ENCODE data around the gene PDLIM7.
"Not testable (repeated sequence)": the region's sequence is repeated elsewhere in the genome, so short reads cannot be mapped to it uniquely, and the experiment has no call there.

The PDLIM7 gene

DNA sequence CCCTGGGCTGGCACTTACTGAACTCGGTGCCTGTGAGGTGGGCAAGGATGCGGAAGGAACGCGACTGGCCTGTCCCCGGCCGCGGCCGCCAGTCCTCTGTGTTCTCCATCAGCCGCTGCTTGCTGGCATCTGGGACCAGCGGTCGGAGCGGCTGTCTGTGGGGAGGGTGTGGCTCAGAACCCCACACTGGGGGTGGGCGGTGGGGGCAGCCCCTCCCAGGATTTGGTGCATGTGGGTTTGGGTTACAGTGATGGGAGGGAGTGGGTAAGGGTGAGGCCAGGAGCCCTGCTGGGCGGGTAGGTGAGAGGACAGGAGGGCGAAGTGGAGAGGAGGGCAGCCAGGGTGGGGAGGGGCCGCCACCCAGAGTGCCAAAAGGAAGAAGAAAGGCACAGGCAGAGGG is 6.4 kb downstream of the PDLIM7 start:
- DNase-seq (ENCODE audit: low spot score) = no peak

DNA sequence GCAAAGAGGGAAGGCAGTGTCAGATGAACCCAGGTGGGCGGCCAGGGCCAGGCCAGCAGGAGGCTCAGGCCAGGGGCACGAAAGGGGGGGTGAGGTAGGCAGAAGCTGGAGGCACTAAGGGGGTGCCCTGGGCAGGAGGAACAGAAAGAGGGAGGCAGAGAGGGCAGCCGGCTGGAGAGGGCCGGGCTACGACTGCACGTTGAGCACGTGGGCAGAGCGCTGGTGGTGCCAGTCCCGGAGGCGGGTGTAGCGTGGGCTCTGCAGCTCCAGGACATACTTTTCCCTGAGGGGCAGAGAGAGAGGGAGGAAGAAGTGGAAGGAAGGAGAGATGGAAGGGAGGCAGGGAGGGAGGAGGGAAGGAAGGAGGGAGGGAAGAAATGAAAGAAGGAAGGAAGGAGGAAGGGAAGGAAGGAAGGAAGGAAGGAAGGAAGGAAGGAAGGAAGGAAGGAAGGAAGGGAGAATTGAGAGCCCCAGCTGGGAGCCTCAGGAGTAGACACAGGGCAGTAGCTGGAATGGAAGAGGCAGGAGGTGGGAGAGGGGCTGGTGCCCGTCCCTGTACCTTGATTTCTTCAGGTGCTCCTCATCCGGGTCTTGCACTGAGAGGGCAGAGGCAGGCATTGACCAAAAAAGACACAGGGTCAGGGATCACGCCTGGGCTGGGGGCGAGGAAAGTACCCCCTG is 7.0 kb downstream of the PDLIM7 start:
- no peak for DNase-seq (ENCODE audit: low spot score)

DNA sequence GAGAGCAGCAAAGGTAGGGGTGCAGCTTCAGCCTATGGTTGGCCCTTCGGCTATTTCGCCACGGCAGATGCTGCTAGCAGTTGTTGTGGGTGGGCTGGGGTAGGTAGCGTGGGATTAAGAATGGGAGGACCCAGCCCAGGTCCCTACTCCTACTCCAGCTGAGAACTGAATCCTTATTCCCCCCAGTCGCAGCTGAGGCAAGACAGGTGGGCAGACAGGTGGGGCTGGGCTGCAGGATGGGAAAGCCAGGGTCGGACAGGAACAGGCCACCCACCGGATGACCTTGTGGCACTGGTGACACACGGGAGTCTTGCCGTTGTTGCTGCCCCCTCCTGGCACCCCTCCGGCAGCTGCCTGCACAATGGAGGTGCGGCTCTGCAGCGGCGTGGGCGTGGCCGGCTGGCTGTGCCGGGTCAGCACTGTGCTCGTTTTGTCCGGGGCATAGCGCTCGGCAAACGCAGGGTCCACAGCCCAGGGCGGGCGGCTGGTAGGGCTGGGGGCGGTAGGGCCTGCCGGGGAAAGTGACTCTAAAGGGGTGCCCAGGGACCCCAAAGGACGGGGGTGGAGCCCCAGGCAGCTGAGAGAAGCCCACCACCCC is 8.2 kb downstream of the PDLIM7 start:
- no peak for DNase-seq (ENCODE audit: low spot score)

- DNase-seq (ENCODE audit: low spot score) = no peak
Observed at GRCh38 chr5:177487975-177488374, 9.4 kb downstream of the PDLIM7 start.

- DNase-seq (ENCODE audit: low spot score) = no peak
Observed at GRCh38 chr5:177487144-177487543, 10.3 kb downstream of the PDLIM7 start.

- no peak for DNase-seq (ENCODE audit: low spot score)
Observed at GRCh38 chr5:177486256-177486655, 11.1 kb downstream of the PDLIM7 start.

- not testable (repeated sequence) for DNase-seq (ENCODE audit: low spot score)
Observed at GRCh38 chr5:177485753-177486152, 11.7 kb downstream of the PDLIM7 start.

DNA sequence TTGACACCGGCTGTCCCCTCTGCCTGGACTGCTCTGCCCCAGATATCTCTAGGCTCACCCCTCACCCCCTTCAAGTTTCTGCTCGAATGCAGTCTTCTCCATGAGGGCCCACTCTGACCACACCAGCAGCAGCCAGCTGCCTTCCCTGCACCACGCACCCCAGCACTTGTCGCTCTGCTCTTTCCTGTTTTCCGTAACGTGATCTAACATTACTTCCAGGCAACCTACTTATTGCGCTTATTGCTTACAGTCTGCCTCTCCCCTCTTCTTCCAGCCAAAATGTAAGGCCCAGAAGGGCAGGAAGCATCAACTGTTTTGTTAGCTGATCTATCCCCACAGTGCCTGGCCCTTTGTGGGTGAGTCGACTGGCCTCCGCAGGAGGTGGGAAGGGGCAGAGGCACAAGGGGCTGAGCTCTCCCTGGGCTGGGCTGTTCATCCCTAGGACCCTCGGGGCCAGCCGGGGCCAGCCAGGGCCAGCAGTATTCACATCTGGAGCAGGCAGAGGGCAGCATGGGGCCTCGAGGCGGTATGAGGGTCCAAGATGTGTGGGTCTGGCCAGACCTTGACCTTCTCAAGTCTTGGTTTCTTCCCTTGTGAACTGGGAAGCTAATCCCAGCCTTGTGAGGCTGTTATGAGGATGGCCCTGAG is 12.4 kb downstream of the PDLIM7 start:
- no peak for DNase-seq (ENCODE audit: low spot score)

DNA sequence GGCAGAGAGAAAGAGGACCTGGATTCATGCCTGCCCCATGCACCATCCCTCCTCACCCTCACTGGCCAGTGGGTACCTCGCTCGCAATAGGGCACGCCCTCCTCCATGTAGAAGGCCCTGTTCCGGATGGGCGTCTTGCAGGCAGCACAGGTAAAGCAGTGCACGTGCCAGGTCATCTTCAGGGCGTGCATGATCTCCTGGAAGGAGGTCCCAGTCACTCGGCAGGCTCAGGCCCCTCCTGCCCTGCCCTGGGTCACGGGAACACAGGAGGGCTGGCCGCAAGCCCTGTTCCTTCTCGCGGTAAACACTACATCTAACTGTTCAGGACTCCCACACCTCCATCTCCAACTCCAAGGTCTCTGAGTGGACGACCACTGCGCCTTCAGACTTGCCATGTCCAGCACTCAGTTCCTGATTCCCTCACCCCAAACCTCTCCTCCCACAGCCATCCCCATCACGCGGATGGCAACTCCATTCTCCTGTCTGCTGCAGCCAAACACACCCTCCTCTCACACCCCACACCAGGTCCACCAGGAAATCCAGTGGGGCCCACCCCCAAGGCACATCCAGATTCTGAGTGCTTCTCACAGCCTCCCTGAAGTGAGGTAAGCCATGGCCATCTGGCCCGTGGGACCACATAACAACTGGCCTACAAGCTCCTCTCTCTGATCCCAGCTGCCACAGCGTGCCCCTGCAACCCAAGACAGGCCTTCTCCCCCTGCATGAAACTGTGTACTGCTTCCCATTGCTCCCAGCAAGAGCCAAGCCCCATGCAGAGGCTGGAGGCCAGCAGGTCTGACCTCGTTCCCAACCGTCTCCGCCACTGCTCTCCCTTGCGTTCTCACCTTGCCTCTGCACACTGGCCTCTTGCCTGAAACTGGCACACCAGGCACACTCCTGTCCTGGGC is 13.2 kb downstream of the PDLIM7 start:
- no peak for DNase-seq (ENCODE audit: low spot score)

DNA sequence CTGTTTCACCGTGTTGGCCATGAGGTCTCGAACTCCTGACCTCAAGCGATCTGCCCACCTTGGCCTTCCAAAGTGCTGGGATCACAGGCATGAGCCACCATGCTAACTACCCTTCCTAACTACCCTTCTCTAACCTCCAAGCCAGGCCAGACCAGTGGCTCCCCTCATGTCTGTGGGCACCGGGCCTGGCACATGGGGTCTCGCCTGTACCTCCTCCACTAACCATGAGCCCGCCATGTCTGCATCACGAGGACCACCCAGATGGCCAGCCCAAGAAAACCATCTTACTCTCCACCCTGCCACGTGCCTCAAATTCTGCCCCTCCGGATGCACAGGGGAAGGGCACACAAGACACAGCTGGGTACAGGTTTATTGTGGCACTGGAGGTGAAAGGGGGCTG is 14.4 kb downstream of the PDLIM7 start:
- no peak for DNase-seq (ENCODE audit: low spot score)

GRCh38 chr5:177482359-177482795 is 15.0 kb downstream of the PDLIM7 start:
- no peak for DNase-seq (ENCODE audit: low spot score)

- DNase-seq (ENCODE audit: low spot score) = no peak
Observed at GRCh38 chr5:177479774-177480173, 17.6 kb downstream of the PDLIM7 start.

DNA sequence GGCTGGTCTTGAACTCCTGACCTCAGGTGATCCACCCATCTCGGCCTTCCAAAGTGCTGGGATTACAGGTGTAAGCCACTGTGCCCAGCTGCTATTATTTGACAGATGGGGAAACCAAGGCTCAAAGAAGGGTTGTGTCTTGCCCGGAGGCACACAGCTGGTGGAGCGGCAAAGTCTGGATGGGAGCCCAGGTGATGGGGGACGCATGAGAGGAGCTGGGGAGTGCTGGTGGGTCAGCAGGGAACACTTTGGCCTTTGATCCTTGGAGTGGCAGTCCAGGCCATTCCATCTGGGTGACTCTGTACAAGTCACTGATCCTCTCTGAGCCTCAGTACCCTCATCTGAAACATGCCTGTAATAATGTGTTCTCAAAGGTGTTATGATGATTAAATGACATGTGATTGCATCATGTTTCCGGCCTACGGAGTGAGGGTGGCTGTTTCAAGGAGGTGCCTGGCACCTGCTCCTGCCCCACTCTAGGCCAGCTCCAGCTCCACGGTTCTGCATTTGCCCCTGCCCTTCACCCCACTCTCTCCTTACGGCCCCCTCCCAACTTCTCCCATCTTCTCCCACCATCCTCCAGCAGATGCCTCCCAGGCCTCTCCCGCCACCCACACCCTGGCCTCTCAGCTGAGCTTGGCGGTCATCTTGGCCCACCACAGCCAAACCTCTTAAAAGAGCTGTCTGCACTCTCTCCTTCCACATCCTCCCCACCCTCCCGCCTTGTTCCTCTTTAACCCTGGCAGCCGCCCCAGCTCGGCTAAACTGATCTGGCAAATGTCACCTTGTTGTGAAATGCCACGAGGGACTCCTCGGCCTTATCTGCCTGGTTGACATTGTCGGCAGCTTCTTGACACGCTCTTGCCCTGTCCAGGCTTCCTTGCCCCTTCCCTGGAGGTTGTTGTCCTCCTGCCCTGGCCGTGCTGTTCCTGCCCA is 18.4 kb downstream of the PDLIM7 start:
- DNase-seq (ENCODE audit: low spot score) = no peak

GRCh38 chr5:177477701-177478477 is 19.5 kb downstream of the PDLIM7 start:
- no peak for DNase-seq (ENCODE audit: low spot score)

DNA sequence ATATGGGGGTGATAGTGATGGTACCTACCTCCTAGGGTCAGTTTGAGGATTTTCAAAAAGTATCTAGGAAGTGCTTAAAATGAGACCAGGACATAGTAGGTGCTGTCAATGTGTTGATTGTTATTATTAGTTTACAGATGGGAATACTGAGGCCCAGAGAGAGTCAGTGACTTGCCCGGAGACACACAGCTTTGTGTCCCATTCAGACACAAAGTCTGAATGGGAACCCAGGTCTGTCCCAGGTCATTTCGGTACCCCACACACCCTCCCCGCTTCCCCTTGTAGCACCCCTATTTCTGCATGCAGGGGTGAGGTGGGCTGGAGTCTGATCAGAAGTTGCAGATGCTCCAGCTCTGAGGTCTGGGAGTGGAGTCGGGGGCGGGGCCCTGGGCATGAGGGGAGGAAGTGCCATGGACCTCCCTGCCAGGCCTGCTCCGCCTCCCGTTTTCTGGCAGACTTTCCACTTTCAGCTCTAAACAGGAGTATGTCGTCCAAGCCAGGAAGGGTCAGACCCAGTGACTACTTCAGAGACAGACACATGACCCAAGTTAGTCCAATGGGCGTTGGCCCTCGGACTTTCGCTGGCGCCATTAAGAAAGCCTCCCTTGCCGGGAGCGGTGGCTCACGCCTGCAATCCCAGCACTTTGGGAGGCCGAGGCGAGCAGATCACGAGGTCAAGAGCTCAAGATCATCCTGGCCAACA is 20.7 kb downstream of the PDLIM7 start:
- DNase-seq (ENCODE audit: low spot score) = no peak

- no peak for DNase-seq (ENCODE audit: low spot score)
Observed at GRCh38 chr5:177475563-177476427, 21.6 kb downstream of the PDLIM7 start.

- no peak for DNase-seq (ENCODE audit: low spot score)
Observed at GRCh38 chr5:177474846-177475562, 22.4 kb downstream of the PDLIM7 start.

GRCh38 chr5:177474002-177474476 is 23.4 kb downstream of the PDLIM7 start:
- DNase-seq (ENCODE audit: low spot score) = no peak
